HG02885 (cell line): ENCODE results near the gene SERPINB1.

Experiments used
- ATAC-seq: cut with Tn5 transposase; IDR thresholded peaks from one replicate; pipeline ENCODE4 v1.9.1; 2021; ENCODE audit warnings: mild to moderate bottlenecking; ENCODE audit not compliant: unreplicated experiment, poor library complexity

Gene SERPINB1

GRCh38 chr6:2851727-2852513 is 10.3 kb upstream of the SERPINB1 start:
- no peak for ATAC-seq

- ATAC-seq: no peak
Observed at GRCh38 chr6:2850538-2851113, 9.0 kb upstream of the SERPINB1 start.

- ATAC-seq: no peak
Observed at GRCh38 chr6:2848851-2849250, 7.2 kb upstream of the SERPINB1 start.

- no peak for ATAC-seq
Observed at GRCh38 chr6:2845880-2846208, 4.2 kb upstream of the SERPINB1 start.

- ATAC-seq: no peak
Observed at GRCh38 chr6:2844008-2844407, 2.3 kb upstream of the SERPINB1 start.

- ATAC-seq: no peak
Observed at GRCh38 chr6:2843138-2843740, 1.6 kb upstream of the SERPINB1 start.

GRCh38 chr6:2842139-2842552 is 483 bp upstream of the SERPINB1 start:
- no peak for ATAC-seq

- ATAC-seq: no peak
Observed at GRCh38 chr6:2840749-2841061, 958 bp downstream of the SERPINB1 start.

GRCh38 chr6:2839982-2840748 is 1.5 kb downstream of the SERPINB1 start:
- ATAC-seq: no peak

- no peak for ATAC-seq
Observed at GRCh38 chr6:2839195-2839981, 2.3 kb downstream of the SERPINB1 start.

- ATAC-seq: no peak
Observed at GRCh38 chr6:2838251-2838650, 3.4 kb downstream of the SERPINB1 start.

- ATAC-seq: no peak
Observed at GRCh38 chr6:2834262-2834661, 7.4 kb downstream of the SERPINB1 start.

- ATAC-seq: no peak
Observed at GRCh38 chr6:2831392-2831791, 10.3 kb downstream of the SERPINB1 start.

GRCh38 chr6:2830183-2830582 is 11.5 kb downstream of the SERPINB1 start:
- no peak for ATAC-seq

GRCh38 chr6:2829253-2829652 is 12.4 kb downstream of the SERPINB1 start:
- no peak for ATAC-seq

GRCh38 chr6:2828629-2829028 is 13.0 kb downstream of the SERPINB1 start:
- ATAC-seq: no peak

GRCh38 chr6:2827142-2827541 is 14.5 kb downstream of the SERPINB1 start:
- no peak for ATAC-seq

- ATAC-seq: no peak
Observed at GRCh38 chr6:2826131-2826530, 15.5 kb downstream of the SERPINB1 start.

GRCh38 chr6:2823104-2823850 is 18.4 kb downstream of the SERPINB1 start:
- ATAC-seq: no peak

- ATAC-seq: no peak
Observed at GRCh38 chr6:2821554-2821953, 20.1 kb downstream of the SERPINB1 start.
